Stimulated activated CD8-positive, alpha-beta memory T cell treated with anti-CD3 and anti-CD28 coated beads, Interleukin-7, amount 100 ng/mL, for 1 hour (primary cell): Measurements from ENCODE around the gene ISG15.
"Not testable (repeated sequence)": the region's sequence is repeated elsewhere in the genome, so short reads cannot be mapped to it uniquely, and the experiment has no call there.

Experiments
- DNase-seq, 2 donors: peaks; one replicate each; pipeline ENCODE4 v3.0.0-alpha.2; 2020; ENCODE audit warnings: low read depth in 2 of 2

ISG15 gene

DNA sequence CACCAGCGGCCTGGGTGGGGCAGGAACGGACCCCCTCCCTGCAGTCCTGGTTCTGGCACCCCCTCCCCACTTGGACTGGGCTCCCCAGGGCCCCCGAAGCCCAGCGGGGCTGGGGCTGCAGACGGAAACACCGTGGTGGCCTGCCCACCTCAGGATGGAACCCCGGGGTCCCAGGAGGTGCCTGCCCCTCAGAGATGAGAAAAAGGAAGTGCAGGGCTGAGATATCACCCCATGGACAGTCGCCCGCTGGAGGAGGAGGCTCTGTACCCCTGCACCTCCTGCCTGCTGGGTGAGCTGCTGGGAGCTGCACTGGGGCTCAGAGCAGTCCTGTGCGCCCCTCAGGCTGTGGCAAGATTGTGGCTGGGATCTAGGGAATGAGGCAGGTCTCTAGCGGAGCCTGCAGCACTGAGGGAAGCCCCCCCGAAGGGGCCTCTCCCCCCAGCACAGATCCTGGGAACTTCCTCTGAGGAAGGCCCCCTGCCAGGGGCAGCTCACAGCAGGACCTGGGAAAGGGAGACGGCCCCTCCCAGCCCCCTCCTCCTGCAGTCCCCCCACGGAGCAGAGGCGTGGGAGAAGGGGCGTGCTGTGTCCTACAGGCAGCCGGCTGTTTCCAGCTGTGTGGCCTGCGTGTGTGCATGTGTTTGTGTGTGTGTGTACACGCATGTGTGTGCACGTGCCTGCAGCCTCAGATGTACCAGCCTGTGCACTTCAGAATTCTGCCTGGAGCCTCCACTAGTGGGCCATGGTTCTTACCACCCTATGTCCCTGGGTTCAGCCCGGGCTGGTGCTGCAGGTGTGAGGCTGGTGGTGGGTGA lies 13.5 kb downstream of the ISG15 start:
- no peak for DNase-seq

DNA sequence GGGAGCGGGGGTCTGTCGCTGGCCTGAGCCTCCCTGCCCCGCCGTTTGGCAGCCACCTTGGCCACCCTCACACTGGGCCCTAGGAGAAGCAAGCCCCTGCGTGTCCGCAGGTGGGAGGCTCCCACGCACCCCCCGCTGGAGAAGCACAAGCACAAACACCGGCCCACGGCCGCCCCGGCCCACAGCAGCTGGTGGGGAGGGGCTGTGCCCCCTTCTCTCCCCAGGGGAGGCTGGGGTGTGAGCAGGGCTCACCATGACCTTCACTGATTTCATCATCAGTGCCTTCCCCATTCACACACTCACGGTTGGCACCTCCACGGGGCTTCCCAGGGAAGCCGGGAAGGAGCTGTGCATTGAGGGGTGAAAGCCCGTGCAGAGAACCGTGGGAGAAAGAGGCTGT lies 14.5 kb downstream of the ISG15 start:
- DNase-seq, result no peak

DNA sequence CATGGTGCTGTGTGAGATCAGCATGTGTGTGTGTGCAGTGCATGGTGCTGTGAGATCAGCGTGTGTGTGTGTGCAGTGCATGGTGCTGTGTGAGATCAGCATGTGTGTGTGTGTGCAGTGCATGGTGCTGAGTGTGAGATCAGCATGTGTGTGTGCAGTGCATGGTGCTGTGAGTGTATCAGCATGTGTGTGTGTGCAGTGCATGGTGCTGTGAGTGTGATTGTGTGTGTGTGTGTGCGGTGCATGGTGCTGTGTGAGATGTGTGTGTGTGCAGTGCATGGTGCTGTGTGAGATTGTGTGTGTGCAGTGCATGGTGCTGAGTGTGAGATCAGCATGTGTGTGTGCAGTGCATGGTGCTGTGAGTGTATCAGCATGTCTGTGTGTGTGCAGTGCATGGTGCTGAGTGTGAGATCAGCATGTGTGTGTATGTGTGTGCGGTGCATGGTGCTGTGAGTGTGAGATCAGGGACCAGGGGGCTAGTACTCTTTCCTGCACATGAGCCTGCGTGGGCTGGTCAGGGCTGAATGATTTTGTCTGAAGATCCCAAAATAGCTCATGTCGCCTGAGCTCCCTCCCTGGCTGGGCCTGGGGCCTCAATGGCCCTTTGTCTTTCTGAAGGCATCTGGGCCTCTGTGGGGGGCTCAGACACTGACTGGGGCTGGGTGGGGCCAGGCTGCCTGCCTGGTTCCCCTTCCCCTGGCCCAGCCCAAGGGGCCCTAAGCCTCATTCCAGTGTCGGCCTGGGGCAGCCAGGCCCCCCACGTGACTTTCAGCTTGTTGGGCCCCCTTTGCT lies 17.8 kb downstream of the ISG15 start:
- not testable (repeated sequence) for DNase-seq

DNA sequence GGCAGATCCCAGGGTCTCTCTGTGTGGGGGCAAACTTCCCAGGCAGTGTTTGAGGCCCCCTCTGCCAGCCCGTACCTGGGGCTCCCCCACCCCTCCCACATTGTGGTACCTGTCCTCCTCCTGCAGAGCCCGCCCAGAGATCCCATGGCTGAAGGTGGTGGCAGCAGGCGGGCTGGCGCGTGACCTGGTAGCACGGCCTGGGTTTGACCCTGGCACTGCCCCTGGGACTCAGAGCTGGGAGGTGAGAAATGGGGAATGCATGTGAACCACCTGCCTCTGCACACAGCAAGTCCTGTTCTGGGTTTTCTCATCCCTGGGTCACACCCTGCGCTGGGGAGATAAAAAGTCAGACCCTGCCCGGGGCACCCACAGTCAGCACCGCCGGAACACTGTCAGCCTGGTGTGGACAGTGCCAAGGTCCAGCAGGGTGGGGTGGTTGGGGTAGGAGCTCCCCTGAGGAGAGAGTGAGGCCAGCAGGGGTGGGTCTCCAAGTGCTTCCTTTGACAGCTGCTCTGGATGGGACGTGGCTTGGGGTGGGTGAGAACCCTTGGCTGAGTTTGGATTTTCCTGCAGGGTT lies 18.4 kb downstream of the ISG15 start:
- DNase-seq, result no peak

DNA sequence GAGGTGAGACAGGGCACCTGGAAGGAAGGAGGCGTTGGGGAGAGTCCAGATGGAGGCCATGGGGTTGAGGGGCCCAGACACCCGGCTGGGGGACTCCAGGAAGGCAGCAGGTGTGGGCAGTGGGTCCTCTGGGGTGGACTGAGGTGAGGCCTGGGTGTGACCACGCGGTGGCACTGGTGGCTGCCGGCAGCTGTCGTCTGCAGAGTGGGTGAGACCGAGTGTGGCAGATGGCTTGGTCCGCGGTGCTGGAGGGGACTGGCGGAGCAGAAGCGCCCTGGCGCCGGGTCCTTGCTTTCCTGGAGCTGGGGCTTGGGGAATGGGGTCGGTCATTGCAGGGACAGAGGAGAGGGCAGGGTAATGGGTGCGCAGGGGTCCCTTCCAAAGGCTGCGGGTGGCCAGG lies 19.1 kb downstream of the ISG15 start:
- no peak for DNase-seq

DNA sequence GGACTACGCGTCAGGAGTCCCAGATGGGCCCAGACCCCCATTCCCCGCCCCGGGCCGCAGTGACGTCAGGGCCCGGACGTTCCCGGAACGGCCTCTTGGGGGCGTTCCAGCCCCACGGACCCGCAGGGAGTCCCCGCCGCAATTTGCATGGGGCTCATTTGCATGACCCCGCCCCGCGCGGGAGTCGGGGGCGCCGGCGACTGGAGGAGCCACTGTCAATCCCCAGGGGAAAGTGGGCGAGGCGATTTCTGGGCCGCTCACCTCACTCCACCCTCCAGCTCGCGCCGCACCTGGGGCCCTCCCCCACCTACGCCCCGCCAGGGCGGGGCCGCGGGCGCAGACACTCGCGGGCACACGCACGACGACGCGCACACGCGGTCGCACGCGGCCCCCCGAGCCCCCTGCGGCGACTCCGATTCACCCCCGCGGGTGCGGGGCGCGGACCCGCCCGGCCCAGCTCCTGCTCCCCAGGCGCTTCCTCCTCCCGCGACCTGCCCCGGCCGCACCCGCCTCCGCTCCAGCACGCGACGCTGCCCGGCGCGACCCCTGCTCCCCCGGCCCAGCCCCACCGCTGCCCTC lies 19.8 kb downstream of the ISG15 start:
- DNase-seq, result peak; percentile 61 to 67

DNA sequence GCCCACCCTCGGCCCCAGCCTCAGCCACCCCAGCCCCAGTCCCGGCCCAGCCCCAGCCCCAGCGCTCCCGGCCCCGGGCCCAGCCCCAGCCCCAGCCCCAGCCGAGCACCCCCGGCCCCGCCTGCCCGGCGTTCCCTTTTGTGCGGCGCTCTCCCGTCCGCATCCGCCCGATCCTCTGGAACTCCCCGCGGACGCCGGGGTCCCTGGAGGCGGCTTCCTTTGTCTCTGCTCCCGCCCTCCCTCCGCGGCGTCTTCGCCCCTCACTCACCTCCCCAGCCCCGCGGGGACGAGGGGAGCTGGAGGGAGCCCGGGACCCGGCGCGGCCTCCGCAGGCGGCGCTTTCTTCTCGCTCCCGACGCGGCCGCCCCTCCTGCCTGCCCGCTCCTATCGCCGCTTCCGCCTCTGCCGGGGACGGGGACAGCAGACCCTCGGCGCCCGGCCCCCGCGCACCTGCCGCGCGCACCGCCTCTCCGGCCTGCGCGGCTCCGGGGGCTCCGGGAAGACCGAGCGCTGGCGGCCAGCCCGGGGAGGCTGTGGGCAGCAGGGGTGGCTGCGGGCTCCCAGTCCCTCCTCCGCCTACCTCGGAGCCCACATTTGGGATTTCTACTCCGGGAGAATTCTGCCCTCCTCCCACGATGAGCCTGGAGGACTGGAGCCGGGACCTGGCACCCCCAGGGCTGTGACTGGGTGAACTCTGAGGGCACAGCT lies 20.6 kb downstream of the ISG15 start:
- DNase-seq, result no peak

DNA sequence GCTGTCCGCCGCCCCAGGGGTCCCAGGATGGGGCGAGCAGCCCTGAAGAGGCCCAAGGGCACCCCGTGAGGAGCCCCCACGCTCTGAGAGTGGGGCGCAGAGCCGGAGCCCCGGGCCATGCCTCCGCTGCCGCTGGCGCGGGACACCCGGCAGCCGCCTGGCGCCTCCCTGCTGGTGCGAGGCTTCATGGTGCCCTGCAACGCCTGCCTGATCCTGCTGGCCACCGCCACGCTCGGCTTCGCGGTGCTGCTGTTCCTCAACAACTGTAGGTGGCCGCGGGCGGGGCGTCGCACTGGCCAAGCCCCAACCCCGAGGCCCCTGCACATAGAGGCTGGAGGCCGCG lies 21.1 kb downstream of the ISG15 start:
- DNase-seq, result no peak

DNA sequence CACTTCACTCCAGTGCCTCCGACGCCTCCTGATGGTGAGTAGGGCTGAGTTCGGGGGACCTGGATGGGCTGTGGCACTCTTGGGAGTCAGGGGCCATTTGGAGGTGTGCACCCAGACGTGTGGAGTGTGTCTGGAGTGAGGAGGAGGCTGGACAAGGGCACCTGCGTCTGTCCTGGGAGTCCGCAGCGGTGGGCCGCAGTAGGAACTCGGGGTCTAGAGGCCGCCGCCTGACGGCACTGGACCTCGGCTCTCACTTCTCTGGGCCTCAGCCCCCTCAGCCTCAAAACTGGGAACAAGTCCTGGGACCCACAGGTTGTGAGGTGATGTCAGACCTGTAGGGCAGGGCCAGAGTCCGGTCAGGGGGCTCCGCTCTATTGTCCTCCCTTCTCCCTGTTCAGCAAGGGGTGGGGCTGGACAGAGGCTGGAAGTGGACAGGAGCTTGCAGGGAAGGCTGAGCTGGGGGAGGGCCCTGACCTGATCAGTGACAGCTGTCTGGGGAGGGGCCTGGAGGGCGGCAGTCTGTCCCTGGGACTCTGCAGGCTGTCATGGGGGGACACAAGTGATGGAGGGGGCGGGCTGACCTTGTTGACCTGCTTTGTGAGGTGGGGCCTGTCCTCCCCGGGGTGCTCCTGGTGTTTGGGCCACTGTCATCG lies 22.1 kb downstream of the ISG15 start:
- DNase-seq, result no peak

DNA sequence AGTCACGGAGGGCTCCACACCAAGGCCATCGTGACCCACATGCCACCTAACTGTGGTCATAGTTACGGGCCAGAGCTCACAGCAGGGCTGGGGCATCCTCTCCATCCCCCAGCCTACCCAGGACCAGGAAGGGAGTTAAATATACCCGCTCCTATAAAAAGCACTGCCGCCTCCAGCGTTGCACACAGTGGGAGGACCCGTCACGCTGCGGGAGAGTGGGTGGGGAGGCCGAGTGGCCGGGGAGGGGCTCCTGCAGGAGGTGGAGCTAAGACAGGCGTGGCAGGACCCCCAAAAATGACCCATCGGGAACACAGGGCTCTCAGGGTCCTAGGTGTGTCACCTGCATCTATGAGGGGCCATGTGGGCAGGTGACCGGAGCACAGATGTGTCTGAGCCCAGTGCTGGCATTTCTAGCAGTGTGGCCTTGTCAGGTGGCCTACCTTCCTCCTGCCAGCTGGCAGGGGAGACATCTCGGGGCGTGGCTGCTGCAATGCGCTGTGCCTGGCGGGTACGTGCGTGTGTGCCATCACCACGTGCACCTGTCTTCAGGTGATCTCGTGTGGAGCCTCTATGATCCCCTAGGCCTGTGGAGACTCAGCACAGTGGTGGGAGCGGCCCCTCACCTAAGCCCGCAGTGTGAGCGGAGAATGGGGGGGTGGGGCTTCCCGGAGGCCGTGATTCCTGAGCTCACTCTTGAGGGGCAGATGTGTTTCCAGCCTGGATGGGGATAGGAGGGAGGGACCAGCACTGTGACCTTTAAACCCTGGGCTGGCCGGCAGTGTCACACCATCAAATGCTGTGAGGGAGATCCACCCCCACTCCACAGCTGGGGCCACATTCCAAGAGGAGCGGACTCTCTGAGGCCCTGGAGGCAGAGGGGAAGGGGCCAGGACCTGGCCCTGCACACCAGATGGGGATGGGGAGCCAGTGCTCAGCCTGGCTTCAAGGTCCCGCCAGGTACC lies 24.4 kb downstream of the ISG15 start:
- no peak for DNase-seq

DNA sequence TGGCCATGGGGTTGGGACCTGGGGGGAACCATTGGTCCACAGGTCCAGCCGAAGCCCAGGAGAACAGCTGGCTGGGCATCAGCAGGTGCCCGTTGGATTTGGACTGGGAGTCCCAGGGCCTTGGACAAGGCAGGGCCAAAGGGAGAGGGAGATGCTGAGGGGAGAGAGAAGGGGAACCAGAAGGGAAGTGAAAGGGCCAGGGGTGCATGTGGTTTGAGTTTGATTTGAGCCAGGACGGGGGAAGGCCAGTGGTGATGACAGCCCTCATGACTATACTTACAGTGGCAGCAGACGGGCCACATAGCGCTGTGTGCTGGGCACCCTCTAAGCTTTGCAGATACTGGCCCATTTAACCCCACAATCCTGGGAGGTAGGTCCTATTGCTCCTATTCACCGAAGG lies 25.4 kb downstream of the ISG15 start:
- DNase-seq, result no peak

DNA sequence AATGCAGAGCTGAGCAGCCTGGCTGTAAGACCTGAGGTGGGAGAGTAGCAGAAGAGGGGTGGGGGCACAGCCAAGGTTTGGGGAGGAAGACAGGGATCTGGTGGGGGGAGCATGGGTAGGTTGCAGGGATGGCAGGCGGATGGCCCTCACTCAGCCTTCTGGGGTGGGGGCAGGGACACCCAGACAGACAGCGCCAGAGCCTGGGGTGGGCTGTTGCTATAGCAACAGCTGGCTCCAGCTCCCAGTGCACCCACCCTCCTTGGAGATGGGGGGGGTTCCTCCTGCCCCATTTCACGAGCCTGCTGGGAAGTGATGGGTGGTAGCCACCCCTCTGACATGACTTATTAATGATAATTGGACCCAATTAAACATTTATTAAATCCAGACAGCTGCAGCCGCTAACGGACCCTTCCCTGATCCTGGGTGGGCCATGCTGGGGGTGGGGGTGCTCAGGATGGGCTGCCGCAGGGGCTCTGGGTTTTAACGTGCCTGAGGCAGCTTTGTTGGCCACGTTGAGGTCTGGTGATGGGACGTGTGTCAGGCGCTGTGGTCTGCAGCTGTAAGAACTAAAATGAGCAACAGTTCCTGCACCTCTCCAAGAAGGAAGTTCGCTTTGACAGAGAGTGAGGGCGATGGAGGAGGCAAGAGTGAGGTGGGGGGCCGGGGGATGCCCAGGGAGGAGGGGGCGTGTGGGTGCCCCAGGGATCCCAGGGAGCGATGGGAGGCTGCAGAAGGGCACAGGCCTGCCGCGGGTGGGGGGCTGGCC lies 26.0 kb downstream of the ISG15 start:
- DNase-seq, result no peak

DNA sequence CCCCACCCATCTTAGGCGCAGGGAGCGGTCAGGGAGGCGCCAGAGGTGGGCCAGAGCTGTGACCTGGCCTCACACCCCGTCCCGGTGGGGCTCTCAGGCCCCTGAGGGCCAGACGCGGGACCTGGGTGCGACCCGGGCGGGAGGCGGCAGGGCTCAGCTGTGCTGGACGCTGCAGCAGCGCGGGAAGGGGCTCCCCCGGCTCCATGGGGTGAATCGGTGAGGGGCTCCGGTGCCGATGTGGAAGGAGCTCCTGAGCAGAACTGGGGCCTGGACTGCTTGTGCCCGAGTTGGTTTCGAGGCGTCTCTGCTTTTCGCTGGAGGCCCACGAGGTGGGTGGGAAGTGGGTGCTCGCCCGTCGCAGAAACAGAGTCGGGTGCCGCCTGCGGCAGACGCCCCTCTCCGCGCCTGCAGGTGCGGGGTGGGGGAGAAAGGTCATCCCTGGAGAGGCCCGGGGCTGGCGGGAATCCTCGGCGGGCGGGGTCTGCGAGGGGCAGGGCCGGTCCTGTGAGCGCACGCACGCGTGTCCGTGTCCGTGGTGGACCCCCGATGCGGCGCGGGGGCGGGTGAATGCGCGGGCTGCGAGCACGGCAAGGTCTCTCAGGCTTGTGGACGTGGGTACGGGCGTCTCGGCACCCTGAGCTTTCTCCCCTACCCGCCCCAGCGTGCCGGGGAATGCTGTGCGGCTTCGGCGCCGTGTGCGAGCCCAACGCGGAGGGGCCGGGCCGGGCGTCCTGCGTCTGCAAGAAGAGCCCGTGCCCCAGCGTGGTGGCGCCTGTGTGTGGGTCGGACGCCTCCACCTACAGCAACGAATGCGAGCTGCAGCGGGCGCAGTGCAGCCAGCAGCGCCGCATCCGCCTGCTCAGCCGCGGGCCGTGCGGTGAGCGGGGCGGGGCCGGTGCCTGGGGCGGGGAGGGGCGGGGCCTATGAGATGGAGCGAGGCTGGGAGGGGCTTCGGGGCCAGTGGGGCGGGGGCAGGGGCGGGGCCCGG lies 27.0 kb downstream of the ISG15 start:
- peak; percentile 45 to 60 for DNase-seq

DNA sequence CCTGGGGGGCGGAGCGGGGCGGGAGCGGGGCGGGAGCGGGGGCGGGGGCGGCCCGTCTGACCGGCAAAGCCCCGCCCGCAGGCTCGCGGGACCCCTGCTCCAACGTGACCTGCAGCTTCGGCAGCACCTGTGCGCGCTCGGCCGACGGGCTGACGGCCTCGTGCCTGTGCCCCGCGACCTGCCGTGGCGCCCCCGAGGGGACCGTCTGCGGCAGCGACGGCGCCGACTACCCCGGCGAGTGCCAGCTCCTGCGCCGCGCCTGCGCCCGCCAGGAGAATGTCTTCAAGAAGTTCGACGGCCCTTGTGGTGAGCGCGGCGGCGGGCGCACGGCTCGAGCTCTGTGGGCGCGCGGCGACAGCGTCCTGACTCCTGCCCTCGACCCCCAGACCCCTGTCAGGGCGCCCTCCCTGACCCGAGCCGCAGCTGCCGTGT lies 27.8 kb downstream of the ISG15 start:
- DNase-seq, result no peak

DNA sequence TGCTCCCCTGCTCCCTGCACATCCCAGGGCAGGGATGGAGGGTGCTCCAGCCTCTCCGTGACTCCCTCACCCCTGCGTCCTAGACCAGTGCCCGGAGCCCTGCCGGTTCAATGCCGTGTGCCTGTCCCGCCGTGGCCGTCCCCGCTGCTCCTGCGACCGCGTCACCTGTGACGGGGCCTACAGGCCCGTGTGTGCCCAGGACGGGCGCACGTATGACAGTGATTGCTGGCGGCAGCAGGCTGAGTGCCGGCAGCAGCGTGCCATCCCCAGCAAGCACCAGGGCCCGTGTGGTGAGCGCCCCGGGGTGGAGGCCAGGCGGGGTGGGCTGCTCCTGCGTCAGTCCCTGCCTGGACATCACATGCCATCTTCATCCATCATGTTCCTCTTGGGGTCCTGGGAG lies 28.6 kb downstream of the ISG15 start:
- DNase-seq, result no peak

DNA sequence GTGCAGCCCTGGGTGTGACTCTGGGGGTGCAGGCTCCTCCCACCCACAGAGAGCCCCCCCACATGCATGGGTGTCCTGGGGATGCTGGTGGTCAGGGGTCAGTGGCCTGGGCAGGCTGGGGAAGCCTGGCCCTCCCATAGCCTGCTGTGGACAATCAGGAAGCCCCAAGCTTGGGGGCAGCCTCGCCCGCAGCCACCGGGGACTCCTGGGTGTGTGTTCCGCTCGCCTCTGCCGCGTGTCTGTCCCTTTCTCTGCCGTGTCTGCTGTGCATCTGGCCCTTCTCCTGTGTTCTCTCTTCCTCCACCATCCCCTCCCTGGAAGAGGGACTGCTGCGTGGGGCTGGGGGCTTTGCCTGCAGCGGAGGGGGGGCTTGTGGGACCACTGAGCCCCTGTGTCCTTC lies 29.5 kb downstream of the ISG15 start:
- no peak for DNase-seq

DNA sequence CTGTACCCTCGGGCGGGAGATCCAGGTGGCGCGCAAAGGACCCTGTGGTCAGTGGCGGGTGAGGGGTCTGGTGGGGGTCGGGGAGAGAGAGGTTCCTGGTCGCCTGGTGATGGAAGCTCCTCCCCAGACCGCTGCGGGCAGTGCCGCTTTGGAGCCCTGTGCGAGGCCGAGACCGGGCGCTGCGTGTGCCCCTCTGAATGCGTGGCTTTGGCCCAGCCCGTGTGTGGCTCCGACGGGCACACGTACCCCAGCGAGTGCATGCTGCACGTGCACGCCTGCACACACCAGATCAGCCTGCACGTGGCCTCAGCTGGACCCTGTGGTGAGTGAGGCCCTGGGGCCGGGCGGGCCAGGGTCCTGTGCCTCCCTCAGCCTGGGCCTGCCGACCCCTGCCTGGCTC lies 30.1 kb downstream of the ISG15 start:
- DNase-seq, result no peak

DNA sequence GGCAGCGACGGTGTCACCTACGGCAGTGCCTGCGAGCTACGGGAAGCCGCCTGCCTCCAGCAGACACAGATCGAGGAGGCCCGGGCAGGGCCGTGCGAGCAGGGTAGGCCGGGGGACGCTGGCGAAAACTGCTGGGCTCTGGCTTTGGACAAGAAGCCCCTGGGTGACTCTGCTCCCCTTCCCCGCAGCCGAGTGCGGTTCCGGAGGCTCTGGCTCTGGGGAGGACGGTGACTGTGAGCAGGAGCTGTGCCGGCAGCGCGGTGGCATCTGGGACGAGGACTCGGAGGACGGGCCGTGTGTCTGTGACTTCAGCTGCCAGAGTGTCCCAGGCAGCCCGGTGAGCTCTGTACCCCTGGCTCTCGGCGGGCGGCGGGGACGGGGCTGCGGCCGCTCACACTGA lies 30.6 kb downstream of the ISG15 start:
- no peak for DNase-seq
